Measurements from ENCODE around the gene SLC8A2.

DNA sequence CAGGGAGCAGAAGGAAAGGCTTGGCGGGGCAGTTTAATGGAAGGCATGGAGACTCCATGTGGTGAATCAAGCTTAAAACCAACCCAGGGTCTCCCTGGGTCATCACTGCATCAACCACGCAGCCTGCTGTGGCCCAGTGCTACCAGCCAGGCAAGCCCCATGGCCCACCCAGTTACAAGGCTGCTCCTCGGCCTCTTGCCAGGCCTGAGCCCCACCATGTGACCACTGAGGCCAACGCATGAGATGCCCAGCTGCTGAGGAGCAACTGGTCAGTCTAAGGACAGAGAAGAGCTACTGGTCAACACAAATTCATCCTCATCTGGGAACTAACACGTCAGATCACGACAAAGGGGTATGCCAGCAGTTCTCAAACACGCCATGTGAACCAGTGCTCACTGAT is 27.7 kb upstream of the SLC8A2 start:
- no peak for TF ChIP-seq EZH2phosphoT487 (IDR thresholded peaks at IDR 0.05; ENCODE audit: borderline replicate concordance, low read length)
- TF ChIP-seq, protein P1, sequence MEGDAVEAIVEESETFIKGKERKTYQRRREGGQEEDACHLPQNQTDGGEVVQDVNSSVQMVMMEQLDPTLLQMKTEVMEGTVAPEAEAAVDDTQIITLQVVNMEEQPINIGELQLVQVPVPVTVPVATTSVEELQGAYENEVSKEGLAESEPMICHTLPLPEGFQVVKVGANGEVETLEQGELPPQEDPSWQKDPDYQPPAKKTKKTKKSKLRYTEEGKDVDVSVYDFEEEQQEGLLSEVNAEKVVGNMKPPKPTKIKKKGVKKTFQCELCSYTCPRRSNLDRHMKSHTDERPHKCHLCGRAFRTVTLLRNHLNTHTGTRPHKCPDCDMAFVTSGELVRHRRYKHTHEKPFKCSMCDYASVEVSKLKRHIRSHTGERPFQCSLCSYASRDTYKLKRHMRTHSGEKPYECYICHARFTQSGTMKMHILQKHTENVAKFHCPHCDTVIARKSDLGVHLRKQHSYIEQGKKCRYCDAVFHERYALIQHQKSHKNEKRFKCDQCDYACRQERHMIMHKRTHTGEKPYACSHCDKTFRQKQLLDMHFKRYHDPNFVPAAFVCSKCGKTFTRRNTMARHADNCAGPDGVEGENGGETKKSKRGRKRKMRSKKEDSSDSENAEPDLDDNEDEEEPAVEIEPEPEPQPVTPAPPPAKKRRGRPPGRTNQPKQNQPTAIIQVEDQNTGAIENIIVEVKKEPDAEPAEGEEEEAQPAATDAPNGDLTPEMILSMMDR (IDR thresholded peaks at IDR 0.05; ENCODE audit: low read depth, low read length, poor library complexity, severe bottlenecking), result no peak
